Bronchial epithelial cell (primary cell): ENCODE results near the gene ZNRD2. TPM values are rescaled to one million over a fixed set of nuclear protein-coding genes. Genes with fewer than 3 reads are reported as not detected.

Source experiments
- DNase-seq: peaks from one replicate; pipeline ENCODE4 v3.0.0-alpha.2; 2010; ENCODE audit warnings: low read depth
- FAIRE-seq: peaks from 2 replicates; lab custom pipeline; 2011; peaks lifted over from hg19 to GRCh38; lab: Jason Lieb, UNC
- H3K27me3 ChIP-seq: 2 replicates; pipeline ENCODE4 v1.5.1; 2011; ENCODE audit warnings: low read length; ENCODE audit not compliant: control insufficient read depth, insufficient read depth
- H3K36me3 ChIP-seq: 2 replicates; pipeline ENCODE4 v1.5.1; 2011; ENCODE audit warnings: low read length; ENCODE audit not compliant: control insufficient read depth, insufficient read depth
- H3K4me3 ChIP-seq: 2 replicates; pipeline ENCODE4 v1.5.1; 2011; ENCODE audit warnings: mild to moderate bottlenecking, low read depth, low read length, control low read depth
- CTCF ChIP-seq: IDR thresholded peaks from 2 replicates; pipeline ENCODE4 v1.5.1; 2011; ENCODE audit warnings: mild to moderate bottlenecking, moderate library complexity, low read length, control low read depth, inconsistent platforms; ENCODE audit not compliant: insufficient read depth, severe bottlenecking
- total RNA-seq: library from RNA; depleted of rRNA; stranded (reverse); fragments of >200 nt; gene quantifications from 2 replicates; pipeline ENCODE4 v1.2.1, GENCODE V29; 2014

The ZNRD2 gene
- total RNA-seq, 1 donor from 2014 or later = 43.4 TPM

GRCh38 chr11:65593518-65594414 lies 23.5 kb downstream of the ZNRD2 start:
- no peak for FAIRE-seq
- no peak overlapping the region for H3K4me3 ChIP-seq
- peaks cover 14% of the 10 kb centered on the region for H3K36me3 ChIP-seq
- TF ChIP-seq CTCF = peak; percentile 82
- H3K27me3 ChIP-seq = no peaks in the 10 kb centered on the region
- DNase-seq = no peak

- DNase-seq (no peak), FAIRE-seq (no peak)
- Histone ChIP-seq H3K27me3 (no peaks in the 10 kb centered on the region), H3K36me3 (peaks cover 12% of the 10 kb centered on the region), H3K4me3 (no peak overlapping the region)
- TF ChIP-seq CTCF = no peak
Measured at GRCh38 chr11:65595131-65595530, 24.9 kb downstream of the ZNRD2 start.

GRCh38 chr11:65595543-65596281 lies 25.4 kb downstream of the ZNRD2 start, which contains the start of gene KCNK7:
Gene KCNK7 (minus strand): TSS chr11:65595800. CDS start chr11:65595772, 28 bp downstream.
- no peaks in the 10 kb centered on the region for H3K27me3 ChIP-seq
- no peak within 1 kb of the TSS for H3K4me3 ChIP-seq
- no peak for FAIRE-seq

GRCh38 chr11:65596520-65596919 lies 26.2 kb downstream of the ZNRD2 start:
- Histone ChIP-seq H3K27me3 (no peaks in the 10 kb centered on the region), H3K4me3 (no peak overlapping the region), H3K36me3 (peaks cover 9% of the 10 kb centered on the region)
- DNase-seq = no peak
- FAIRE-seq = no peak
- TF ChIP-seq CTCF = no peak

More at GRCh38 chr11:65595543-65596281, 25.4 kb downstream of the ZNRD2 start, which contains the start of gene KCNK7:
- DNase-seq = no peak
- TF ChIP-seq CTCF = no peak
- peaks cover 9% of the 10 kb centered on the region for H3K36me3 ChIP-seq

- peaks cover 9% of the 10 kb centered on the region for H3K36me3 ChIP-seq
- no peak for DNase-seq
- FAIRE-seq = no peak
- H3K27me3 ChIP-seq = no peaks in the 10 kb centered on the region
- TF ChIP-seq CTCF = no peak
- H3K4me3 ChIP-seq = no peak overlapping the region
Measured at GRCh38 chr11:65598258-65598699, 28.0 kb downstream of the ZNRD2 start.
